Spinal cord (tissue), 10 donors: Measurements from ENCODE around the gene RUFY4. TPM values are rescaled to one million over a fixed set of nuclear protein-coding genes. Genes with fewer than 3 reads are reported as not detected.
A peak's percentile ranks its signal among the peaks of the same experiment; 100 is the strongest.
"Not testable (repeated sequence)": the region's sequence is repeated elsewhere in the genome, so short reads cannot be mapped to it uniquely, and the experiment has no call there.

Experiments used
- DNase-seq, 6 donors: peaks; one replicate each; pipeline versions ENCODE4 v3.0.0 to v3.0.0-alpha.2; 2013 to 2015; ENCODE audit warnings: low spot score in 6 of 6, low read depth in 4 of 6
- H3K27ac ChIP-seq: one replicate; pipeline ENCODE4 v1.5.1; 2013; ENCODE audit warnings: low read depth, low read length, control low read depth
- H3K27me3 ChIP-seq: one replicate; pipeline ENCODE4 v1.6.1; 2013; ENCODE audit warnings: low read length; ENCODE audit not compliant: control insufficient read depth, insufficient read depth
- H3K36me3 ChIP-seq: one replicate; pipeline ENCODE4 v1.6.1; 2013; ENCODE audit warnings: low read length; ENCODE audit not compliant: control insufficient read depth, insufficient read depth
- H3K4me1 ChIP-seq: one replicate; pipeline ENCODE4 v1.6.1; 2013; ENCODE audit warnings: low read length; ENCODE audit not compliant: control insufficient read depth, insufficient read depth
- H3K4me3 ChIP-seq: one replicate; pipeline ENCODE4 v1.5.1; 2013; ENCODE audit warnings: low read depth, low read length, control low read depth
- H3K9me3 ChIP-seq: one replicate; pipeline ENCODE4 v1.6.1; 2013; ENCODE audit warnings: low read length; ENCODE audit not compliant: control insufficient read depth, insufficient read depth
- WGBS: methylation state at CpG from one replicate; pipeline ENCODE4 v1.1.5; 2013; ENCODE audit warnings: missing lambda C conversion rate; ENCODE audit not compliant: insufficient coverage; 5-methylcytosine and 5-hydroxymethylcytosine counted together
- polyA plus RNA-seq, 2 donors: library from polyadenylated mRNA; unstranded; fragments of 120-200 nt; gene quantifications; one replicate each; pipeline ENCODE4 v1.2.1, GENCODE V29; 2013; ENCODE audit not compliant: insufficient read length in 2 of 2
- total RNA-seq, 2 donors: library from RNA; depleted of rRNA in 1 of 2; stranded (reverse); fragments of 120-200 nt in 1 of 2; fragments of >200 nt in 1 of 2; gene quantifications; one replicate each; pipeline versions ENCODE4 v1.2.3 to v1.2.4, GENCODE V29; 2013 to 2014
- donor health status: healthy.

Gene RUFY4
- total and polyA plus RNA-seq, 4 donors: 0.06 to 0.67 (median 0.21) TPM

DNA sequence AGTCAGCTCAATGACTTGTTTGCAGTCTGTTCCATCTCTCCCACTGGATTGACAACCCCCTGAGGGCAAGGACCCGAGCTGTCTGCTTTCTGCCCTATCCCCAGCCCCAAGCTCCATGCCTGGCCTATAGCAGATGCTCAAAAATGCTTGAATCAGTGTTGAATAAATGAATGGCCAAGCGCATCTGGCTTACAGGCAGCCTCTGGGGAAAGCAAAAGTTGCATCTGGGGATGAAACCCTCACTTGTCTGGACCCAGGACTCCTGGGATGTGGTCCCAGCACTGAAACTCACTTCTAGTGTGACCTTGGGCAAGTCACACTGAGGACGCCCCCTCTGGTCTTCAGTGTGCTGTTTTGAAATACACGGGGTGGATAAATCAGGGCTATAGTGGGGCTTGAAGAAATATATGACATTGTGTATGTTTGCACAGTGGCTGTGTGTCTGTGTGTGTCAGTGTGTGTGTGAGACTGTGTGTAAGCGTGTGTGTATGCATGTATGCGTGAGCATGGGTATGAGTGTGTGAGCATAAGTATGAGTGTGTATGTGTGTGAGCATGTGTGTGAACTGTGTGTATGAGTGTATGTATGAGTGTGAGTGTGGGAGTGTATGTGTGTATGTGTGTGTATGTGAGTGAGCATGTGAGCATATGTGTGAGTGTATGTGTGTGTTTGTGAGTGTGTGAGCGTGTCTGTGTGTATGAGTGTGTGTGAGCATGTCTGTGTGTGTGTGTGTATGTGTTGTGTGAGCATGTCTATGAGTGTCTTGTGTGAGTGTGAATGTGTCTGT, 38.5 kb upstream of the RUFY4 start:
- peaks cover 3% of the 10 kb centered on the region for H3K36me3 ChIP-seq
- H3K27me3 ChIP-seq: no peaks in the 10 kb centered on the region
- H3K4me1 ChIP-seq: peaks cover 73% of the 10 kb centered on the region
- no peaks in the 10 kb centered on the region for H3K9me3 ChIP-seq
- no peak overlapping the region for H3K4me3 ChIP-seq
- 83% methylated on average over 7 of the region's 7 CpGs for WGBS
- no peak overlapping the region for H3K27ac ChIP-seq
- DNase-seq: no peak

DNA sequence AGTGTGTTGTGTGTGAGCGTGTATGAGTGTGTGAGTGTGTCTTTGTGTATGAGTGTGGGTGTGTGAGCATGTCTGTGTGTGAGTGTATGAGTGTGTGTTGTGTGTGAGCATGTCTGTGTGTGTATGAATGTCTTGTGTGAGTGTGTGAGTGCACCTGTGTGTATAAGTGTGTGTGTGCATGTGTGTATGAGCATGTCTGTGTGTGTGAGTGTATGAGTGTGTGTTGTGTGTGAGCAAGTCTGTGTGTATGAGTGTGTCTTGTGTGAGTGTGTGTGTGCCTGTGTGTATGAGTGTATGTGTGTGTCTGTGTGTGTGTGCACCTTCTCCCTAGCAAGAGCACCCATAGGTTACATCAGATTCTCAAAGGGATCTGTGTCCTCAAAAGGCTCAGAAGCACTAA, 37.8 kb upstream of the RUFY4 start:
- Histone ChIP-seq H3K36me3 (peaks cover 3% of the 10 kb centered on the region), H3K4me1 (peaks cover 72% of the 10 kb centered on the region), H3K9me3 (no peaks in the 10 kb centered on the region), H3K27me3 (no peaks in the 10 kb centered on the region), H3K4me3 (no peak overlapping the region), H3K27ac (no peak overlapping the region)
- DNase-seq: no peak
- WGBS: 100% methylated on average over 1 of the region's 1 CpG

DNA sequence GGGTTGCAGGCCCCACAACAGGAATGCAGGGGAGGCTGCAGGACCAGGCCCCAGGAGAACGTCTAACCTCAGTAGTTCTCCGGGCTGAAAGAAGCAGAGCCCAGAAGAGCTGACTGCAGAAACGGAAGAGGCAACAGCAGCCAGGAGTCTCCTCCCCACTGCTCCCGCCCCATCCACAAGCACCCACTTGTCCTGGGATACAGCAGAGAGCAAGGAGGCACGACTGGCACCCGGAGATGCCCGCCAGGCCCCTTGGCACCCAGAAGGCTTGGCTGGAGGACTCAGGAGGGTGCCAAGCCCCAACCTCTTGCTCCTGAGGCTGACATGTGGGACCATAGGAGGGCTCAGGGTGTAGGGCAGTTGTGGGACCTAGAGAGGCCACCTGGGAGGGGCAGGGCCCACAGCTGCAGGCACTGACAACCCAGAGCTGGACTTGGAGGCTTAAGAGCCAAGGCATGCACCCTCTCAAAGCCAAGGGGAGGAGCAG, 37.2 kb upstream of the RUFY4 start:
- Histone ChIP-seq H3K27ac (no peak overlapping the region), H3K4me3 (no peak overlapping the region), H3K27me3 (no peaks in the 10 kb centered on the region), H3K36me3 (peaks cover 3% of the 10 kb centered on the region), H3K9me3 (no peaks in the 10 kb centered on the region), H3K4me1 (peaks cover 67% of the 10 kb centered on the region)
- DNase-seq: no peak
- 64% methylated on average over 7 of the region's 7 CpGs for WGBS

DNA sequence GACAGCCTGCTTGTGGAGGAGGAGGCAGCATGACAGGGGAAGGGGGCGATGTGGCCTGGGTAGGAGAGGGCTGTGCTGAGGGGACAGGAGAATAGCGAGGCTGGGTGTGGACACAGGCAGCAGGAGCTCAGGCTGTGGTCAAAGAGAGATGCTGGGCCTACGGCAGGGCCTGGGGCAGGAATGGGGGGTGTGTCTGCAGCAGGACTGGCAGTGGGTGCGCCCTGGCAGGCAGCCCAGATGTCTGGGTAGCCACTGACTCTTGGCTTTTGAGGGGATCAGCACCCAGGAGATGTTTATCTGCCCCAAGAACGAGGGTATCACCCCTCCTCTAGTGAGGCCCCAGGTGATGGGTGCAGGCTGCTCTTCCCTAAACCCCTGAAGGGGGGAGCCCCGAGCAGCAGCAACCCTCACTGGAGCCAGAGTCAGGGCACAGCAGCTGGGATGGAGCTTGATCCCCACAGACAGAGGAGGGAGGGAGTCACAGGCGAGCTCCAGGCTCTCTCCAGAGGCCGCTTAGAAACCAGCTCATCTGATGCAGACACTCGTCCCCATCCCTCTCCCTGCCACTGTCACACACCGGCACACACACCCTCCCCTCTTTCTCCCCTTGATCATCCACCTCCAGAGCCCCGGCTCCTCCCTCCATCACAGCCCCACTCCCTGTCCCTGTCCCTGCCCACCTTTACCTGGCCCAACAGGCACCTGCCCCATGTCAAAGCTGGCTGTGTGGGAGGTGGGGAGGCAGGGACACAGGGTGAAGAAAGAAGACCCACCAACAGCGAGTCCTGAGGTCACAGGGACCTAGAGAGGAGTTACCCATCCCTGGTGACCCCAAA, 36.5 kb upstream of the RUFY4 start:
- peak in 1 of 6 donors; percentile 50 for DNase-seq
- H3K4me1 ChIP-seq: peaks cover 64% of the 10 kb centered on the region
- peaks cover 3% of the 10 kb centered on the region for H3K36me3 ChIP-seq
- WGBS: 47% methylated on average over 9 of the region's 12 CpGs
- no peak overlapping the region for H3K4me3 ChIP-seq
- no peaks in the 10 kb centered on the region for H3K27me3 ChIP-seq
- H3K27ac ChIP-seq: no peak overlapping the region
- no peaks in the 10 kb centered on the region for H3K9me3 ChIP-seq

DNA sequence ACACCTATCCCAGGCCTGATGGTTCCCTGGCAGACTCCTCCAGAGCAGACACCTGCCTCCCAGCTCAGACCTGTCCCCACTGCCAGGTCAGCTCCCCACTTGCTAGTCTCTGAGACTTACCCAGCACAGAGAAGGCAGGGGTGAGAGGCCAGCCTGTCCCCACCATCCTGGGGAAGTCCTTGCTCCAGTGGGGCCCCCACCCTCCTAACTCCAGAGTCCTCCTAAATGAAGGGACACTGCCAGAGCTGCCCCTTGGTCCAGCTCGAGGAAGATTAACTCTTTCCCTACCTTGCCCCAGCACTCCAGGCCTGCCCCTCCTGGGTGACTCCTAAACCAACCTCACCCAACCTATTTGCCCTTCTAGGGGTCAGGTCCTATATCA, 35.9 kb upstream of the RUFY4 start:
- WGBS: 36% methylated on average over 1 of the region's 1 CpG
- Histone ChIP-seq H3K27ac (no peak overlapping the region), H3K4me3 (no peak overlapping the region), H3K4me1 (peaks cover 59% of the 10 kb centered on the region), H3K36me3 (peaks cover 3% of the 10 kb centered on the region), H3K27me3 (no peaks in the 10 kb centered on the region), H3K9me3 (no peaks in the 10 kb centered on the region)
- DNase-seq: no peak

DNA sequence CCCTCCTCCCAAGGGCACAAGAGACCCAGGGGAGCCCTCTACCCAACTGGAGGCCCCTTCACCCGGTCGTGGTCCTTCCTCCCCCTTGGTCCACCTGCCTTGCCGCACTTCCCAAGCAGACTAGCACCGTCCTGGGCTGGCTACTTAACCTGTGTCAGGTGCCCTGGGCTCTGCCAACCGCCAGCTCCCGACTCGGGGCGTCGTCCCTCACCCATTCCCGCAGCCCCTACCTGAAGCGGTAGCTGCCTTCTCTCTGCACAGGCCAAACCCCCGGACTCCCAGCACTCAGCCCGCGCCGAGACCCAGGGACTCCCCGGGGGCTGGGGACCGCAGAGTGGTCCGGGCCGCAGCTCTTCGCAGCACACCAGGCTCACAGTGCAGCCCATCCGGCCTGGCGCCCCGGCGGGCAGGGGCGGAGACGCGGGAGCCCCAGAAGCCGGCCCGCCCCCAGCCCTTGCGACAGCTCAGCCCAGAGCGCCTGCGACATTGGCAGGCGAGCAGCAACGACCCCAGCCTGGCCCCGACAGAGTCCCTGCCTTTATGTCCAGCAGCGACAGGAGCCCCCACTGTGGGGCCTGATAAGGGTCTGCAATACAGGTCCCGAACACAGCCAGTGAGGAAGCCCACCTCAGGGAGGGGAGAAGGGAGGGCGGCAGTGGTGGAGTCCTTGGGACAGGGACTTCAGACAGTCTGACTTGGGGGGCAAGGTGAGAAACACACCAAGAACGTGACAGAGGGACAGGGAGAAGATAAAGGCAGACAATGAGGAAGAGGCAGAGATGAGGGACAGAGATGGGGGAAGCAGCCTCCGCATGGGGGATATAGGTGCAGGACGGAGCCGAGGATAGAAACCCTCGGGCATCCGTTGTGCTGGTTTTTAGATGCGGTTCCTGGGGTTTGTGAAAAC, 35.2 kb upstream of the RUFY4 start:
- Histone ChIP-seq H3K27me3 (no peaks in the 10 kb centered on the region), H3K9me3 (no peaks in the 10 kb centered on the region), H3K4me3 (no peak overlapping the region), H3K27ac (no peak overlapping the region), H3K36me3 (peaks cover 3% of the 10 kb centered on the region), H3K4me1 (peaks cover 52% of the 10 kb centered on the region)
- 18% methylated on average over 44 of the region's 45 CpGs for WGBS
- peak in 1 of 6 donors; percentile 29 for DNase-seq

DNA sequence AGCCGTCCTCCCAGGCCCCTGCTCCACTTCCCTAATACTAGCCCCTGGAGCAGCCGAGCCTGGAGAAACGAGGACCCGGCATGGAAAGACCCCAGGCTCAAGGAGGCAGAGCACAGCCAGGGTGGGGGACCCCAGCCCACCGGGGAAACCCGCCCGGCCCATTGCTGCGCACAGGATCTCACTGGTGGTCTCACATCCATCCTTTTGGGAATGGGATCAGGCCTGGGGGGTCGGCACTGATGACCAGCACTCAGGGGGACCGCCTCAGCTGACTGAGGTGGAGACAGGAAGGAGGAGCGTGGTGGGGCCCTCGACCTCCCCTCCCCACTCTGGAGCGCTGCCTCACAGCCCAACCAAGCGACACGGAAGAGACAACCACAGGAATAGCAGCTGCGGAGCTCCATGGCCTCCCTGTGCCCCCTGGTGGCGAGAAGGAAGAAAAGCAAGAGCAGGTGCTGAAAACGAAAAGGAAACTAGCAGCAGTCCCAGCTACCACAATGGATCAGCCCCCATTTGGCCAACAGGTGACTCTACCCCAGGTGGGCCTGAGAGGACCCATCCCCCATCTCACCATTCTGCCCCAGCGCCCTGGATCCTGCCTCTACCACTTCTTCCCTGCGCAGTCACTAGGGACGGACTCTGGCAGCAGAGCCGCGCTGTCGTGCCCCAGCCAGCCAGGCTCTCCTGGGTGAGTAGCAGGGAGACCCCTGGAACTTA, 34.4 kb upstream of the RUFY4 start:
- 6% methylated on average over 9 of the region's 24 CpGs for WGBS
- Histone ChIP-seq H3K4me3 (peak overlapping the region; percentile 16), H3K4me1 (peaks cover 46% of the 10 kb centered on the region)
- H3K36me3 ChIP-seq, H3K27ac ChIP-seq, H3K27me3 ChIP-seq, H3K9me3 ChIP-seq: not testable (repeated sequence)
- peak in 3 of 6 donors; percentile 42 to 95 (median 89) for DNase-seq

DNA sequence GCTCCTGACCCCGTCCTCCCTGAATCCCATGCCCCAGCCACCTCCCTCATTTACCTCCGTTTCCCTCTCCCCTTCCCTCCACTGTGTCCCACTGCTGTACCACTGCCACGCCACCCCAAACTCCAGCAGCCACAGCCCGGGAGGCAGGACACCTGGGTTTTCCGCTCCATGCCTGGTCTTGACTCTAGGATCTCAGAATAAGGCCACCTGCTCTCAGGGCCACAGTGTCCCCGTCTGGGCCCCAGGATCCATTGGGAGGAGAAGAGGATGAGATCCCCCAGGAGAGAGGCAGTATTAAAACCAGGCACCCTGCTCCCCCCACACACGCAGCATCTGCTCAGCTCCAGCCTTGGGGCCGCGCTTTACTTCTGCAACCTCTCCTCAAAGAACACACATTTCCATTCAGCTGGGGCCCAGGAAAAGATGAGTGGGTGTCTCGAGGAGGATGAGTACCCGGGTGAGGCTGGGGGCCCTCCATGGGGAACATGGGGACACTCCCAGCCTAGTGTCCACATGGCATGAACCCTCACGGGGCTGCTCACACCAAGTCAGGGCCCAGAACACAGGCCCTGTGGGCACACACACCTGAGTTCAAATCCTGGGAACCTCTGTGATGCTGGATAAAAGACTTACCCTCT, 33.5 kb upstream of the RUFY4 start:
- Histone ChIP-seq H3K36me3 (peaks cover 3% of the 10 kb centered on the region), H3K4me3 (no peak overlapping the region)
- no peak for DNase-seq

More for the DNA sequence above, 33.5 kb upstream of the RUFY4 start:
- H3K27ac ChIP-seq: no peak overlapping the region
- WGBS: 77% methylated on average over 7 of the region's 12 CpGs
- no peaks in the 10 kb centered on the region for H3K27me3 ChIP-seq
- no peaks in the 10 kb centered on the region for H3K9me3 ChIP-seq
- peaks cover 37% of the 10 kb centered on the region for H3K4me1 ChIP-seq
